Muscle layer of duodenum (tissue), 2 donors: ENCODE data around the gene S100A8.
"Not testable (repeated sequence)": the region's sequence is repeated elsewhere in the genome, so short reads cannot be mapped to it uniquely, and the experiment has no call there.

Experiments used
- H3K27ac ChIP-seq: one replicate; pipeline ENCODE4 v1.7.0; 2013; ENCODE audit warnings: mild to moderate bottlenecking, low read length
- H3K27me3 ChIP-seq: one replicate; pipeline ENCODE4 v1.7.0; 2013; ENCODE audit warnings: low read depth, mild to moderate bottlenecking, control low read depth, low read length
- H3K36me3 ChIP-seq, 2 donors: one replicate each; pipeline ENCODE4 v1.7.0; 2013; ENCODE audit warnings: low read length in 2 of 2, control low read depth in 1 of 2, mild to moderate bottlenecking in 1 of 2; ENCODE audit not compliant: insufficient read depth in 2 of 2, control insufficient read depth in 1 of 2
- H3K4me1 ChIP-seq, 2 donors: one replicate each; pipeline ENCODE4 v1.7.0; 2013; ENCODE audit warnings: low read length in 2 of 2, mild to moderate bottlenecking in 2 of 2, control low read depth in 1 of 2, moderate library complexity in 1 of 2; ENCODE audit not compliant: insufficient read depth in 2 of 2, control insufficient read depth in 1 of 2
- H3K4me3 ChIP-seq, 2 donors: one replicate each; pipeline ENCODE4 v1.7.0; 2013; ENCODE audit warnings: low read length in 2 of 2, low read depth in 1 of 2, mild to moderate bottlenecking in 1 of 2
- H3K9me3 ChIP-seq, 2 donors: one replicate each; pipeline ENCODE4 v1.7.0; 2013; ENCODE audit warnings: low read length in 2 of 2, control low read depth in 1 of 2, mild to moderate bottlenecking in 1 of 2; ENCODE audit not compliant: control insufficient read depth in 1 of 2
- donor health status: healthy.

The S100A8 gene

DNA sequence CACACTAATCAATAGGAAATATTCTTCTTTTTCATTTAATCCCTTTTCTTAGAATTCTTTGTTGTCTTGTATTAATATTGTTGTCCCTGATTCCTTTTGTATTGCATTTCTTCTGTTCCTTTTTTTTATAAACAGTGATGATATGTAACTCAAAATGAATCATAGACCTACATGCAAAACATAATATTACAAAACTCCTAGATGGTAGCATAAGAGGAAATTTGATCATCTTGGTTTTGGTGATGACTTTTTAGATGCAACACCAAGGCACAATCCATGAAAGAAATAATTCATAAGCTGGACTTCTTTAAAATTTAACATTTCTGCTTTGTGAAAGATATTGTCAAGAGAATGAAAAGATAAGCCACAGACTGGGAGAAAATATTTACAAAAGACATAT is 23.1 kb upstream of the S100A8 start:
- H3K27ac ChIP-seq, H3K4me3 ChIP-seq, H3K27me3 ChIP-seq, H3K9me3 ChIP-seq, H3K36me3 ChIP-seq, H3K4me1 ChIP-seq: not testable (repeated sequence)

DNA sequence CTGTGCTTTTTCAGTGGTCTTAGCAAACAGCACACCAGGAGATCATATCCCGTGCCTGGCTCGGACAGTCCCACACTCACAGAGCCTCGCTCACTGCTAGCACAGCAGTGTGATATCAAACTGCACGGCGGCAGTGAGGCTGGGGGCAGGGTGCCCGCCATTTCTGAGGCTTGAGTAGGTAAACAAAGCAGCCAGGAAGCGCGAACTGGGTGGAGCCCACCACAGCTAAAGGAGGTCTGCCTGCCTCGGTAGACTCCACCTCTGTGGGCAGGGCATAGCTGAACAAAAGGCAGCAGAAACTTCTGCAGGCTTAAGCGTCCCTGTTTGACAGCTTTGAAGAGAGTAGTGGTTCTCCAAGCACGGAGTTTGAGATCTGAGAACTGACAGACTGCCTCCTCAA is 16.4 kb upstream of the S100A8 start:
- not testable (repeated sequence) for H3K4me1 ChIP-seq, H3K27me3 ChIP-seq, H3K36me3 ChIP-seq, H3K4me3 ChIP-seq, H3K9me3 ChIP-seq, H3K27ac ChIP-seq

DNA sequence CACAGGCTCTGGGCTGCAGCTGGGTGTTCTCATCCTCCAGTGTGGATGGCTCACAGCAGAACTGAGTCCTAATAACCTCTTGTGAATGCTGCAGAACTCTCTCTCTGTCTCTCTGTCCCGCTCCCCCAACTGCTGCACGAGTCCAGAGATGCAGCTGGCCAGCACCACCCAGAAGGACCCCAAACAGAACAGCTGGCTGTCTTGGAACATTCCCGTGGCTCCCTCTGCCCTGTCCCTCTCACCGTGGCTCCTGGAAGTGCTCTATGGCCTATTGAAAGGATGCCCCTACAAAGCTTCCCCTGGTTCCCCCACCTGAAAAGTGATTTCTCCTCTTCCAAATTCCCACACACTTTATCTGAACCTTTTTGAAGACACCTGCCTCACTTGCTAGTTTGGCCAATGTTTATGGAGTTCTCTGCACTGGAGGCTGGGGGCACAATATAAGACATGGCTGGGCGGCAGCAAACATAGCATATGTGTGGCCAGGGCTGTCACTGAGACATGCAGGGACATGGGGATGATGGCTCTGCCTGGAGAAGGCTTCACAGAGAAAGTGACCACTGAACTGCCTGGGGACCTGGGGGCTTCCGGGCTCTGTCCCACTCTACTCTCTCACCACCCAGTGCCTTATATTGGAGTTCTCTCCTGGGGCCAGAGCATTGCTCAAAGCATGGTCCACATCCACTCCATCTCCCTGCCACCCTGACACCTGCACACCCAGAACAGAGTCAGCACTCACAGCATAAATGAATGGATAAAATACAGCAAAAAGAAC is 15.1 kb upstream of the S100A8 start:
- not testable (repeated sequence) for H3K27ac ChIP-seq, H3K36me3 ChIP-seq, H3K4me3 ChIP-seq, H3K4me1 ChIP-seq, H3K9me3 ChIP-seq, H3K27me3 ChIP-seq

DNA sequence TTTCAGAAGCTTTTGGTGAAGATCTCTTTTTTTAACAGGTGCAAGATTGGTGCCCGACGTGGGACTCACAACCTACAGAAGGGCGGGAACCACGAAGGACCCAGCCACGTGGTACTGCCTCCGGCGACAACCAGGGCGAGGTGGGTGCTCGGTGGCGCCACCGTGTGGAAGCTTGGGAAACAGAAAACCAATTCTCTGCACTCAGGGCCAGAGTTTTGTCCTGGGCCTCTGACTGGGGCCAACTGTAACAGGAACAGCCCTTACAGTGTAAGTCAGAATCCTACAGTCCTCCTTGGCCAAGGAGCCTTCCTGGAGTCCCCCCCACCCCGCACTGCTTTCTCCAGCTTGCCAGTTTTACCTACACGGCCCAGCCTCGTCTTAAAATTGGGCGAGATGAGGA is 13.9 kb upstream of the S100A8 start:
- Histone ChIP-seq H3K36me3 (no peaks in the 10 kb centered on the region), H3K27ac (no peak overlapping the region), H3K4me1 (no peaks in the 10 kb centered on the region), H3K9me3 (no peaks in the 10 kb centered on the region), H3K27me3 (no peaks in the 10 kb centered on the region), H3K4me3 (no peak overlapping the region)

DNA sequence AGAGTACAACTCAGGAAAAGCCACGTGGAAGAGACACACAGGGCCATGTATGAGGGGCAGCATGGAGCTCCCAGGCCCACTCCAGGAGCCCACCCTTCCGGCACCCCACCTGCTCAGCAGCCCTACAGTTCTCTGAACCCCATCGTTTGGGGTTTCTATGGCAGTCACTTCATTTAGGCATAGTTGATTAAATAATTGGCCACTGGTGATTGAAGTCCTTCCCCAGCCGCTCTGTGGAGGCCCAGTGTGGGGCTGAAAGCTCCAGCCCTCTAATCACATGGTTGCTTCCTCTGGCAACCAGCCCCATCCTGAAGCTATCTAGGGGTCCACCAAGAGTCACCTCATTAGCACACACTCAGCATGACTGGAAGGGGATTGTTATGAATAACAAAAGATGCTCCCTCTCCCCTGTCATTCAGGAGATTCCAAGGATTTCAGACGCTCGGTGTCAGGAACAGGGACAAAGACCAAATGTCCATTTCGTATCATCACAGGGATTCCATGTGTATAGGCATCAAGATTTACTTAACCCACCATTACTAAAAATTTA is 13.3 kb upstream of the S100A8 start:
- Histone ChIP-seq H3K36me3 (no peaks in the 10 kb centered on the region), H3K27me3 (no peaks in the 10 kb centered on the region), H3K4me3 (no peak overlapping the region)

DNA sequence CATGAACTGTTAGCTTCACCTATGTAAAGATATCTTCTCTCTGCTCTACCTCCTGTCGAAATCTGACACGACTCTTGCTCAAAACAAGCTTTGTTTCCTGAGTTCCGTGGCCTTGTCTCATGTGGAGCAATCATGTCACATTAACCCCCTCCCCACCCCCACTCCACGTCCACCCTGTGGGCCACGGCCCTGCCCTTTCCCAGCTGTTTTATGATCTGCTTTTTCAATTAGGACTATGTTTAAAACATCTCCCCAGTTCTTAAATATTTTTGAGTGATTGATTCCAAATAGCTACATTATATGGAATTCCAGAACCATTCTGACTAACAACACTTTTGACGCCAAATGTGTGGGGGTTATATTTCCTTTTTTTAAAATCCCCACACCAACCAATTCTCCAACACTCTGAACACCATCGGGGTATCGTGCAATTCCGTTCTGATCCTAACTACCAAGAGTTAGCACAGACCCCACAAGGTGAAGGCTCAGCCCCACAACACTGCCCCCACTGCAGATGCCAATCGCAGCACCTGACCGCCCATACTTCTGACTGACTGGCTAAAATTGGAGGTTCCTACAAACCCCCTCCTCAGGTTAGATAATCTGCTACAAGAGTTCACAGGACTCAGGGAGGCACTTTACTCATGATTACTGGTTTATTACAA is 12.7 kb upstream of the S100A8 start:
- Histone ChIP-seq H3K27ac (no peak overlapping the region), H3K27me3 (no peaks in the 10 kb centered on the region), H3K9me3 (no peaks in the 10 kb centered on the region), H3K4me3 (no peak overlapping the region), H3K4me1 (no peaks in the 10 kb centered on the region), H3K36me3 (no peaks in the 10 kb centered on the region)

More for the DNA sequence above, 13.3 kb upstream of the S100A8 start:
- no peaks in the 10 kb centered on the region for H3K4me1 ChIP-seq
- H3K27ac ChIP-seq: no peak overlapping the region
- H3K9me3 ChIP-seq: no peaks in the 10 kb centered on the region

DNA sequence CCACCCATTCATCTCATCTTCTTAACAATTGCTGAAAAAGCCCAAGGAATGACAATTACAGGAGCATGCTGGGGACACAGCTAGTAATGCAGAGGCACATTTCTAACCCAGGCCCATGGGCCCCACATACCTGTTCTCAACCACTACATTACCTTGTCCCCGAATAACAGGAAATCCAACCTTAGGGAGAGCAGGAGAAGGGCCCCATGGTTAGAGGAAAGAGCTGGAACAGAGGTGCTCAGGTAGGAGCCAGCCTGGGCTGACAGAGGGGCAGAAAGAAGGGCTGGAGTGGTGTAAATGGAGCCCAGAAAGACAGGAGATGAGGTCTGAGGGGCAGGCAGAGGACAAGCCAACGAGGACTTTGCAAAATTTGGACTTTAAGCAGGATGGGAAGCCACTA is 11.4 kb upstream of the S100A8 start:
- Histone ChIP-seq H3K9me3 (no peaks in the 10 kb centered on the region), H3K27ac (no peak overlapping the region), H3K36me3 (no peaks in the 10 kb centered on the region), H3K27me3 (no peaks in the 10 kb centered on the region), H3K4me1 (no peaks in the 10 kb centered on the region), H3K4me3 (no peak overlapping the region)

DNA sequence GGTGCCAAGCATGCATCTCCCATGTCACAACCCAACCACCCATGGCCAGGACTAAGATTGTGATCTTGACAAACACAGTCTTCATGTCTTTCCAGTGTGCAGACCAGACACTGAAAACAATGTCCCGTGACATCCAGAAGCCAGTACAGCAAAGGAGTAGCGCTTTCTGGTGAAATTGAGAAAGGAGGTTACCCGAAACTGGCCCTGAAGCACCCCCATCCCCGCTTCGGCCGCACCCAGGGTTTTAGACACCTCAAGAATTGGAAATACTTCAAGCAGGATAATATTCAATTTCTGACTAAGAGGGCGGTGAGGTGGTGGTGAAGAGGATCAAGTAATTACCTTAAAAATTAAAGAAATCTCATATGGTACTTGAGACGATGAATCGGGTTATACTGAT is 10.6 kb upstream of the S100A8 start:
- H3K27me3 ChIP-seq: no peaks in the 10 kb centered on the region
- no peaks in the 10 kb centered on the region for H3K36me3 ChIP-seq
- no peak overlapping the region for H3K27ac ChIP-seq
- H3K4me1 ChIP-seq: no peaks in the 10 kb centered on the region
- no peaks in the 10 kb centered on the region for H3K9me3 ChIP-seq
- H3K4me3 ChIP-seq: no peak overlapping the region

DNA sequence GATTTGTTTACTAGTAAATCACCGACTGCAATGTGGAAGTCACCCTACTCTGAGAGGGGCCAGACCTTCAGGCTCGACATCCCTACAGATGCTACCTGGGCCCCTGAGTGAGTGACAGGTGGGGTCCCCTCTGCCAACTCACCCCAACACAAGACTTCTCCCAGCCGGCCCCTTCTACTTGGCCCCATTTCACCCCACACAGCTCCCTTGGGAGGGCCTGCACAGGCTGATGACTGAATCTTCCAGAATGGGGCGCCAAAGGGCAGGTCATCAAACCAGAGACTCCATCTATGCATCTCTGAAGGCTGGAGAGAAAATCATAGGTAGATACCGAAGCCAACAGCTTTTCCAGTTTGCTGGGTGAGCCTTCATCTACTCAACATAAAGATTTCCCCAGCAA is 9.4 kb upstream of the S100A8 start:
- H3K27me3 ChIP-seq: no peaks in the 10 kb centered on the region
- no peaks in the 10 kb centered on the region for H3K4me1 ChIP-seq
- H3K36me3 ChIP-seq: no peaks in the 10 kb centered on the region
- H3K4me3 ChIP-seq: no peak overlapping the region
- no peaks in the 10 kb centered on the region for H3K9me3 ChIP-seq
- H3K27ac ChIP-seq: no peak overlapping the region

DNA sequence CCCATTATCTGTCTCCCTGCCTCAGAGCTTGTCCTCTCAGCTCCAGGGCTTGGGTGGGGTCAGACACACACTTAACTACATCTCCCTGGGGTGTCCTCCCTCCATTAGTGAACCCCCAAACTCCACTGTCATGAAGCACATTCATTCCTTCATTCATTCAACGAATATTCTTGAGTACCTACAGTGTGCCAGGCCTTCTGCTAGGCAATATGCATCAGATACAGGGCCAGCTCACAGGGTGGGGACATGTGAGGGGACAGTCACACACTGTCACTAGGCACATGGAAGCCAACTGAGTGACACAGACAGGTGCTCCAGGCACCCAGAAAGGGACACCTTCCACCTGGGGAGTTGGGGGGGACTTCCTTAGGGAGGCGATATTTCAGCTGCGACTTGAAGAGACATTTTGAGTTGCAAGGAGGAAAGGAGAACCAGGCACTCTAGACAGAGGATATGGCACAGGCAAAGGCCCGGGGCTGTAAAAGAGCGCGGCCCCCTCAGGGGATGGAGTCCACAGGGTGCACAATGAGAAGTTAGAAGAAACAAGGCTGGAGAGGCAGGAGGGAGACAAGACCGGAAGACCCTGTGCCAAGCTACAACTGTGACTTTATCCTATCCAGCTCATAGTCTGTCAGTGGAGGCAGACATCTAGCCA is 8.7 kb upstream of the S100A8 start:
- Histone ChIP-seq H3K36me3 (no peaks in the 10 kb centered on the region), H3K27ac (no peak overlapping the region), H3K4me3 (no peak overlapping the region), H3K4me1 (no peaks in the 10 kb centered on the region), H3K9me3 (no peaks in the 10 kb centered on the region), H3K27me3 (no peaks in the 10 kb centered on the region)

DNA sequence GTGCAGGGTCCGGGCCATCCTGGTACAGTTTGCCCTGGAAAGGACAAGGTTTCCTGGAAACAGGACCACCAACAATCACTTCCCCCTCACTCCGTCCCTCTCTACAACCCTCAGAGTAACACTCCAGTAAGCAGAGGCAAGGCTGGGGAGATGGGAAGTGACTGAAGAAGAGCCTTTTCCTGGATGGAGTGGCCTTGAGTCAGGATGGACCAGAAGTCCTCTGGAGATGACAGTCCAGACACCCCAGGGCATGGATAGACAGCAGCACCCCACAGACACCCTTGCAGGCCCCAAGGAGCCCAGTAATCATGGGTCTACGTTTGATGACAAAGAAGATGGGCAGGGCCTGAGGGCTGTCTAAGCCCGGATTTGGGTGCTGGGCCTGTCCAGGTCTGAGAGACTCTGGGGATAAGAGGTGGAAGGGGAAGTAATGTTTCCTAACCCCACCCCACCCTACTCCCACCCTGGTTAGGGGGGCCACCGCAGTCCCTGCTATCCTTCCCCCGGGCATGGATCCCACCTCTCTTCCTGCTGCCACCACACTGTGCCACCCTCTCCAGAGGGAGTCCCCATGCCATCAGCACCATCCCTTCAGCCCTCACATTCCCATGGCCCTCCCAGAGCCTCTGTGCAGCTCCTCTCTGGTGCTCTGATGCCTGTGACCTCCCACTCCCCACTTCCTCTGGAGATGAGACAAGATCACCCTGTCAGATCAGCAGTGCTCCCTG is 7.2 kb upstream of the S100A8 start:
- no peaks in the 10 kb centered on the region for H3K4me1 ChIP-seq
- H3K9me3 ChIP-seq: no peaks in the 10 kb centered on the region
- H3K27me3 ChIP-seq: no peaks in the 10 kb centered on the region
- no peaks in the 10 kb centered on the region for H3K36me3 ChIP-seq
- no peak overlapping the region for H3K27ac ChIP-seq
- no peak overlapping the region for H3K4me3 ChIP-seq
